Iris pigment epithelial cell (primary cell): Measurements from ENCODE around the gene TMED9.

Source experiments
- DNase-seq: peaks from one replicate; pipeline ENCODE4 v3.0.0-alpha.2; 2011; ENCODE audit warnings: low read depth

TMED9 gene

GRCh38 chr5:177578316-177578715, 13.7 kb upstream of the TMED9 start:
- DNase-seq = no peak

DNA sequence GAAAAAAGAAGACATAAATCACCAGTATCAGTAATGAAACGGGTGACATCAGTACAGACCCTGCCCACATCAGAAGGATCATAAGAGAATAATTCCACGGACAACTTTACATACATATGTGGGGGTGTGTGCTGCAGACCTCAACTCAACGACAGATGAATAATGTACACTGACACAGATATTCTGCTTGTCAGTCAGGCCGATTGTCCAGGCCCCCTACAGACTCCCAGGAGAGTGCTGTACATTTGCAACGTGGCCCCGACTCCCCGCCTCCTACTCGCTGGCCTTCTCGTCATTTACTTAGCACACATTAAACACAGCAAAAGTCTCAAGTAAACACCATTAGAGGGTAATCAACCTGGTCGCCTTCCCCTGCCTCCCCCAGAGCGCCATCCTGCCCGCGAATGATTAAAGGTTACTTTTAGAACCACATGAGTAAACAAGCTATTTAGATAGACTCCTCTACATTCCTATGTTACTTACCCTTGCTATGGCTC, 3.5 kb upstream of the TMED9 start:
- no peak for DNase-seq

GRCh38 chr5:177590406-177590805, 1.6 kb upstream of the TMED9 start:
- DNase-seq = no peak

DNA sequence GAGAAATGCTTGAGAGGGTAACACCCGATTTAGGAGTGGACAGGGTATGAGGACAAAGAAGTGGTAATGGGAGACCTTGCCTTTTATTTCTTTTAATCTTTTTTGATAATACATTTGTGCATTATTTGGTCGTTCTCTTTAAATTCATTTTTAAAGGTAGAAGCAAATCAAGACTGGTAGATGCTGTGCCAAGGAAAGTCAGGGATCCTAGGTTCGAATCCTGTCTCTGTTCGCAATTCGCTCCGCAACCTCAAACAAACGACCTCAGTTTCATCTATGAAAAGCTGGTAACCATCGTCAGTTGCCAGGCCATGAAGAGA, 353 bp upstream of the TMED9 start:
- DNase-seq = no peak

DNA sequence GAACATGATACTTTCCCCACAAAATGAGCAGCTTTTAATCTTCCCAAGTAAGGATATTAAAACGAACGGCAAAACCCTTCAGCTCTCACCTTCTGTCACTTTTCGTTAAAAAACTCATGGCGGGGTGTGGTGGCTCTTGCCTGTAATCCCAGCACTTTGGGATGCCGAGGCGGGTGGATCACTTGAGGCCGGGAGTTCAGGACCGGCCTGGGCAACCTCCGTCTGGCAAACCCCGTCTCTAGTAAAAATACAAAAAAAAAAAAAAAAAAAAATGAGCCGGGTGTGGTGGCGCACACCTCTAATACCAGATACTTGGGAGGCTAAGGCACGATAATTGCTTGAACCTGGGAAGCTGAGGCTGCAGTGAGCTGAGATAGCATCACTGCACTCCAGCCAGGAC, 902 bp downstream of the TMED9 start:
- no peak for DNase-seq

DNA sequence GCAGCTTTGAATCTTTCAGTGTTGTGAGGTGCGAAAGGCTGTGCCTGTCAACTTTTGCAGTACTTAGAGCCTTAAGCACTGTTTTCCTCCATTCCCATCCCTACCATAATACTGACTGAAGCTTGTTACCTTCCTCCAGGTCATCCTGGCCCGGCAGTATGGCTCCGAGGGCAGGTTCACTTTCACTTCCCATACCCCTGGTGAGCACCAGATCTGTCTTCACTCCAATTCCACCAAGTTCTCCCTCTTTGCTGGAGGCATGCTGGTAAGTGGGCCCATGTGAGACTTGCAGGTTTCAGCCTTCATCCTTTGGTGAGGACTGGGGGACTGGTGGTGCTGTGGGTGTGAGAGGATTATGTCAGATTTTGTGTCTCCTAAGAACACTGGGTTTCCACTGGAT, 1.5 kb downstream of the TMED9 start:
- no peak for DNase-seq

GRCh38 chr5:177594071-177594470, 2.1 kb downstream of the TMED9 start:
- DNase-seq = no peak

DNA sequence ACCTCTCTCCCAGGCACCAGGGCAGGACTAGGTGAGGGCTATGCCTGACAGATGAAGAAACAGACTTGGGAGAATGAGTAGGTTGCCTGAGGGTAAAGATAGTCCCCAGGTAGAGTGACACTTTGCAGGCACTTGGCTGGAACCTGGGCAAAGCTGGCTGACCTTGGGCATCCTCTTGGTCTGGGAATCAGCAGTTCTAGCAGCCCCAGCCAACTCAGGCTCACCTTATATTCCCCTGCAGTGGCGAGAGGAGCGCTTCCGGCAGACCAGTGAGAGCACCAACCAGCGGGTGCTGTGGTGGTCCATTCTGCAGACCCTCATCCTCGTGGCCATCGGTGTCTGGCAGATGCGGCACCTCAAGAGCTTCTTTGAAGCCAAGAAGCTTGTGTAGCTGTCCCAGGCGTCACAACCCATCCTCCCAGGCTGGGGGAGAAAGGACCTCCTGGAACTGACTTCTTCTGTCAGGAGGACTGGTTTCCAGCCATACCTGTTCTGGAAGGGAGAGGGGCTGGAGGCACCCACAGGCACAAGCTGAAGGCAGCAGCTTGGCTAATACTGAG, 3.1 kb downstream of the TMED9 start:
- no peak for DNase-seq

DNA sequence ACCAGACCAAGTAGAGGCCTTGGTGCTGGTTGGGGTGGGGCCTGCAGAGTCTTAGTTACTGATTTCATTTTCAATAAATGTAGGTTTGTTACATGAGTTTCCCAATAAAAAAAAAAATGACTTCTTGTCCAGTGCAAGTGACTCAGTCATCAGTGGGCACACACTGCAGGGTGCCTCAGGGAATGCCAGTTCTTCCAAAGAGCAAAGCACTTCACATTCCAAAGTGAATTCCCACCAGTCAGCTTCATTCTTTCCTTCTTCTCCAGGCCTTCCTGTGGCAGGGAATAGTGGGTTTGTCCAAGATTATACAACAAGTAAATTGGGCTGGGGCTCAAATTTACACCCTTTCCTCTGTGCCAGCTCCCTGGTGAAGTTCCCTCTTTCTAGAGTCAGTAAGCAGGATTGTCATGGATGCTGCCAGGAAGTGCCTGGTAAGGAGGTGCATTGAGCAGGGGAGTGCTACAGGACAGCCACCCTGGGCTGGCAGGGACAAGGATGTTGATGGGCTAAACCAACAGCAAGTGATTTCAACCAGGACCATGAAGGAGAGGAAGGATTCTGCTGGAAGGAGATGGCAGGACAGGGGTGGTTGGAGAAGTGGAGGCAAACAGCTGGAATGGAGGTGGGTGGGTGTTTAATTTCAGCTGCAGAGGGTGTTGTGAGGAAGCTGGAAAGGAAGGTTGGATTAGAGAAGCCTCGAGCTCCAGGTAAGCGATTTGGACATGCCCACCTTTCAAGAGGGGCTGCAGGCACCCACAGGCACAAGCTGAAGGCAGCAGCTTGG, 4.2 kb downstream of the TMED9 start:
- DNase-seq = no peak

- no peak for DNase-seq
These were observed 4.8 kb downstream of the TMED9 start for GRCh38 chr5:177596775-177597238.

DNA sequence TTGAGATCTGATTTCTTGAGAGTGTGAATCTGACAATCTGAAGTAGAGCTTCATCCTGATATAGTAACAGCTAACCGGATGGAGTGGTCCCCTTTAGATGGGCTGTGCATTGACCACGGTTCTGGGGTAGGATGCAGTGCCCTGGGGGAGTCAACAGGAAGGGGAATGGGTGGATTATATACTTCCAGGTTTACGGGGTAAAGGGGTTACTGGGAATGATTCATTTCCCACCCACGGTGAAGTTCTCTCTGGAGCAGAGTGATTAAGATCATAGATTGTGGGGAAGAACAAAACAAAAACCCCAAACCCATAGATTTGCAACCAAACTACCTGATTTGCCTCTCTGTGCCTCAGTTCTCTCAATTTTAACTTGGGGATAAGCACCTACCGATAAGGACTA, 6.5 kb downstream of the TMED9 start:
- no peak for DNase-seq

GRCh38 chr5:177599731-177600507, 7.9 kb downstream of the TMED9 start, which contains the start of gene B4GALT7:
TSS of gene B4GALT7 (plus strand) at chr5:177600132. CDS start at chr5:177600211, 79 bp downstream.
- DNase-seq = peak; percentile 80

DNA sequence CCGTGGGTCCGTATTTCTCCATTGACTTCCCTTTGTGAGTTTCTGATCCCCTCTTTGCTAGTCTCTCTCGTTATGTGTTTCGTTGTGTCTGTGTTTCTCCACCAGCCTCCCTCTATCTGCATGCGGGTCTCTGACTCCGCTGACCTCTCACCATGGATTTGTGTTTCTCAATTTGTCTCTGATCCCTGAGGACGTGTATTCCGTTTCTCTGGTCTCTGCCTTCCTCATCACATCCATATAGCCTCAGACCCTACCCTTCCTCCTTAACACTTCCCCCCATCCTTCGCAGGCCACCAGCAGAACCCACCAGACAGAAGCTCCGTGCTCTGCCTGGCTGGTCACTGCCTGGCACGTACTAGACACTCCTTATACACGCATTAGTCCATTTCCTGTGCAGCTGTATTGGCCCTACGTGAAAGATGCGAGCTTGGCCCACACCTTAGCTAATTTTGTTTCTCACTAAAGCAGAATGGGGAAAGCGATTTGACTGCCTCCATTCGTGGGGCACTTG, 8.6 kb downstream of the TMED9 start:
- peak; percentile 46 for DNase-seq

GRCh38 chr5:177601126-177601525, 9.1 kb downstream of the TMED9 start:
- DNase-seq = no peak

GRCh38 chr5:177601577-177602457, 9.8 kb downstream of the TMED9 start:
- DNase-seq = no peak

DNA sequence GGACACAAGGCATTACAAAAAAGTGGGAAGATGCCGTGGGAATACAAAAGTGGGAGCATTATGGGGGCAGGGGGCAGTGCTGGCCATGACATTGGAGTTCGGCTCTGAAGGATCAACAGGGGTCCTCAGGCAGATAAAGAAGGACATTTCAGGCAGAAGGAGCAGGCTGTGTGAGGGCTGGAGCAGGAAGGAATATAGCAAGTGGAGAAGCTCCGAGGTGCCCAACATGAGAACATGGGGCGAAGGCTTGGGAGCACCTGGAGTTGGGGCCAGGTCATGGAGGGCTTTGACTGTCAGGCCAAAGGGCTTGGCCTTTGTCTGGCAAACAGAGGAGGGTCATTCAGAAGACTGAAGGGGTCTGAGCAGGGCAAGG, 10.4 kb downstream of the TMED9 start:
- DNase-seq = no peak

DNA sequence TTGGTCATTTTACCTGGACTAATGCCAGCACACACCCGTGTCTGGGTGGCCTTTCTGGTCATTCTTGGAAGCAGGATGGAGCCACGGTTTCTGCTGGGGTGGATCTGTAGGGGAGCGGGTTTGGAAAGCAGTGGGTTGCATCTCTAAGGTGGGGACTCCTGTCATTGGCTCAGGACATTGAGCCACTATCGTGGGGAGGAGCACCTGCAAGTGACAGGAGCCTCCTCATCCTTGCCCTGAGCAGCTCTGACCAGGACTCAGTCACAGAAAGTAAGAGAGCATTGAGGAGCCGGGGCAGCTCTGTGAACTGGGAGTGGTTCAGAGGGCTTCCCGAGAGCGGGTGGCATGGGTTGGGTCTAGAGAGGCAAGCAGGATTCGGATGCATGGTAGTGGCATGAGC, 11.6 kb downstream of the TMED9 start:
- DNase-seq = no peak

GRCh38 chr5:177604116-177604521, 12.1 kb downstream of the TMED9 start:
- DNase-seq = no peak

- DNase-seq = no peak
These were observed 12.7 kb downstream of the TMED9 start for GRCh38 chr5:177604656-177605055.

GRCh38 chr5:177605078-177605477, 13.1 kb downstream of the TMED9 start:
- no peak for DNase-seq

- DNase-seq = no peak
These were observed 13.7 kb downstream of the TMED9 start for GRCh38 chr5:177605667-177606066.
